H1 (cell line): Measurements from ENCODE around the gene CAPZA3. TPM values are rescaled to one million over a fixed set of nuclear protein-coding genes. Genes with fewer than 3 reads are reported as not detected.

Source experiments
- CTCF ChIA-PET: fragments of 300-600 bp; sonication (Branson Sonifier 250); formaldehyde crosslinking; loops from one replicate; lab custom pipeline; 2021; ENCODE audit not compliant: partially characterized antibody; lab: Charles Lee
- POLR2A ChIA-PET: fragments of 300-600 bp; sonication (Branson Sonifier 250); formaldehyde crosslinking; loops from one replicate; lab custom pipeline; 2021; ENCODE audit warnings: inconsistent platforms; ENCODE audit not compliant: partially characterized antibody; lab: Charles Lee
- DNase-seq, 2 experiments: peaks; one replicate each; pipeline versions ENCODE4 v3.0.0 to v3.0.0-alpha.2; 2010 to 2022; ENCODE audit warnings: low spot score in 2 of 2, low read depth in 1 of 2, mixed read lengths in 1 of 2
- FAIRE-seq: peaks from 2 replicates; lab custom pipeline; 2011; peaks lifted over from hg19 to GRCh38; lab: Jason Lieb, UNC
- H2AFZ ChIP-seq: 2 replicates; pipeline ENCODE4 v1.8.1; 2012; ENCODE audit warnings: low read length, inconsistent platforms
- H2AK5ac ChIP-seq: 2 replicates; pipeline ENCODE4 v1.6.1; 2013; ENCODE audit warnings: low read depth, low read length
- H2BK120ac ChIP-seq: replicated peaks from 2 replicates; pipeline ENCODE3; 2013; ENCODE audit warnings: low read depth, low read length, inconsistent platforms
- H2BK12ac ChIP-seq: 2 replicates; pipeline ENCODE4 v1.6.1; 2013; ENCODE audit warnings: low read depth, low read length
- H2BK15ac ChIP-seq: 2 replicates; pipeline ENCODE4 v1.6.1; 2013; ENCODE audit warnings: low read length
- H2BK20ac ChIP-seq: 2 replicates; pipeline ENCODE4 v1.6.1; 2013; ENCODE audit warnings: low read length
- H2BK5ac ChIP-seq: 2 replicates; pipeline ENCODE4 v1.6.1; 2013; ENCODE audit warnings: low read depth, low read length
- H3K14ac ChIP-seq: 2 replicates; pipeline ENCODE4 v1.6.1; 2013; ENCODE audit warnings: inconsistent platforms; ENCODE audit not compliant: insufficient read length
- H3K18ac ChIP-seq: 2 replicates; pipeline ENCODE4 v1.6.1; 2013; ENCODE audit warnings: low read length; ENCODE audit errors: extremely low read depth
- H3K23ac ChIP-seq: 2 replicates; pipeline ENCODE4 v1.6.1; 2013; ENCODE audit warnings: inconsistent platforms; ENCODE audit not compliant: insufficient read length
- H3K23me2 ChIP-seq: 2 replicates; pipeline ENCODE4 v1.6.1; 2013; ENCODE audit warnings: low read depth, low read length
- H3K27ac ChIP-seq: 2 replicates; pipeline ENCODE4 v1.6.1; 2011; ENCODE audit warnings: low read depth, low read length, inconsistent platforms
- H3K27me3 ChIP-seq, 4 experiments: replicated peaks in 1 of 4; 1 replicate in 1 of 4; 2 replicates in 3 of 4; pipeline versions ENCODE4 v1.6.1 to v1.8.1; 2011 to 2013; ENCODE audit warnings: low read length in 3 of 4, mild to moderate bottlenecking in 3 of 4, inconsistent platforms in 2 of 4, mixed read lengths in 2 of 4, moderate library complexity in 1 of 4; ENCODE audit not compliant: control insufficient read depth in 3 of 4, insufficient read depth in 3 of 4; ENCODE audit errors: extremely low read depth in 1 of 4
- H3K36me3 ChIP-seq, 4 experiments: 2 replicates each; pipeline versions ENCODE4 v1.6.1 to v1.8.1; 2011 to 2013; ENCODE audit warnings: mild to moderate bottlenecking in 4 of 4, low read length in 3 of 4, moderate library complexity in 2 of 4, control low read depth in 1 of 4, inconsistent platforms in 1 of 4; ENCODE audit not compliant: insufficient read depth in 4 of 4, control insufficient read depth in 2 of 4
- H3K4ac ChIP-seq: replicated peaks from 2 replicates; pipeline ENCODE3; 2013; ENCODE audit warnings: low read length, low read depth, mixed read lengths, inconsistent platforms; ENCODE audit not compliant: insufficient read length
- H3K4me1 ChIP-seq, 4 experiments: replicated peaks in 1 of 4; 1 replicate in 1 of 4; 2 replicates in 3 of 4; pipeline versions ENCODE4 v1.6.1 to v1.8.1; 2011 to 2013; ENCODE audit warnings: low read length in 3 of 4, inconsistent platforms in 2 of 4, mixed read lengths in 1 of 4; ENCODE audit not compliant: insufficient read depth in 4 of 4, control insufficient read depth in 3 of 4
- H3K4me2 ChIP-seq, 2 experiments: 2 replicates each; pipeline versions ENCODE4 v1.6.1 to v1.8.1; 2011 to 2013; ENCODE audit warnings: low read depth in 2 of 2, low read length in 2 of 2, control low read depth in 1 of 2, inconsistent platforms in 1 of 2, mild to moderate bottlenecking in 1 of 2; ENCODE audit not compliant: insufficient read depth in 1 of 2
- H3K4me3 ChIP-seq, 4 experiments: fragments of 200-600, 300-600 bp in 1 of 4; sonication (generic), shearing (Covaris generic), sonication (Bioruptor Twin) in 1 of 4; 2 replicates each; pipeline versions ENCODE4 v1.5.1 to v1.8.1; 2011 to 2016; ENCODE audit warnings: low read length in 4 of 4, low read depth in 3 of 4, control low read depth in 2 of 4, inconsistent platforms in 2 of 4, mild to moderate bottlenecking in 2 of 4, mixed read lengths in 1 of 4, moderate library complexity in 1 of 4; ENCODE audit not compliant: insufficient read depth in 2 of 4; ENCODE audit errors: extremely low read depth in 1 of 4
- H3K56ac ChIP-seq: replicated peaks from 2 replicates; pipeline ENCODE3; 2013; ENCODE audit warnings: low read depth, mild to moderate bottlenecking, mixed read lengths, low read length, inconsistent platforms; ENCODE audit not compliant: insufficient read length
- H3K79me1 ChIP-seq: 2 replicates; pipeline ENCODE4 v1.6.1; 2013; ENCODE audit warnings: low read depth, low read length, control low read depth
- H3K79me2 ChIP-seq, 2 experiments: 2 replicates each; pipeline versions ENCODE4 v1.6.1 to v1.8.1; 2012 to 2013; ENCODE audit warnings: low read length in 2 of 2, mild to moderate bottlenecking in 2 of 2, inconsistent platforms in 1 of 2; ENCODE audit not compliant: insufficient read depth in 2 of 2, control insufficient read depth in 1 of 2
- H3K9ac ChIP-seq, 4 experiments: replicated peaks in 1 of 4; 1 replicate in 1 of 4; 2 replicates in 3 of 4; pipeline versions ENCODE4 v1.6.1 to v1.8.1; 2011 to 2013; ENCODE audit warnings: low read depth in 3 of 4, low read length in 3 of 4, control low read depth in 2 of 4, mild to moderate bottlenecking in 2 of 4, moderate library complexity in 2 of 4, inconsistent platforms in 1 of 4; ENCODE audit errors: extremely low read depth in 1 of 4
- H3K9me3 ChIP-seq, 2 experiments: 2 replicates each; pipeline versions ENCODE4 v1.6.1 to v1.8.1; 2012 to 2013; ENCODE audit warnings: mild to moderate bottlenecking in 2 of 2, moderate library complexity in 2 of 2, control low read depth in 1 of 2, inconsistent platforms in 1 of 2, low read depth in 1 of 2, low read length in 1 of 2, mixed read lengths in 1 of 2; ENCODE audit not compliant: insufficient read depth in 2 of 2
- H4K20me1 ChIP-seq, 2 experiments: replicated peaks in 1 of 2; 2 replicates each; pipeline versions ENCODE3 to v1.8.1; 2011 to 2013; ENCODE audit warnings: inconsistent platforms in 2 of 2, low read length in 2 of 2, mild to moderate bottlenecking in 1 of 2; ENCODE audit not compliant: insufficient read depth in 2 of 2, control insufficient read depth in 1 of 2
- H4K5ac ChIP-seq: 2 replicates; pipeline ENCODE4 v1.6.1; 2013; ENCODE audit warnings: low read length, low read depth, mixed read lengths, inconsistent platforms; ENCODE audit not compliant: insufficient read length
- H4K8ac ChIP-seq: 2 replicates; pipeline ENCODE4 v1.8.0; 2013; ENCODE audit warnings: mild to moderate bottlenecking, moderate library complexity, low read length, inconsistent platforms; ENCODE audit not compliant: insufficient read depth; ENCODE audit errors: extremely low read depth
- H4K91ac ChIP-seq: replicated peaks from 2 replicates; pipeline ENCODE3; 2013; ENCODE audit warnings: low read length, mixed read lengths, inconsistent platforms; ENCODE audit not compliant: insufficient read length
- BACH1 ChIP-seq: IDR thresholded peaks from 2 replicates; pipeline ENCODE4 v1.6.1; 2012; ENCODE audit warnings: low read length, improper control_type of control experiment
- GABPA ChIP-seq: IDR thresholded peaks from 2 replicates; pipeline ENCODE4 v1.6.1; 2011; ENCODE audit warnings: mild to moderate bottlenecking, low read length, moderate library complexity, borderline replicate concordance; ENCODE audit not compliant: insufficient read depth
- POU5F1 ChIP-seq: IDR thresholded peaks from 2 replicates; pipeline ENCODE4 v1.6.1; 2011; ENCODE audit warnings: low read depth, mild to moderate bottlenecking, low read length, moderate library complexity
- SAP30 ChIP-seq: fragments of 300-600 bp; sonication (generic); IDR thresholded peaks from 2 replicates; pipeline ENCODE4 v1.7.1; 2012; ENCODE audit warnings: low read length, moderate library complexity, mild to moderate bottlenecking, inconsistent platforms; ENCODE audit not compliant: insufficient read depth, insufficient replicate concordance
- WGBS, 2 experiments: shearing (Covaris generic) in 1 of 2; methylation state at CpG; one replicate each; pipeline versions ENCODE4 v1.1.6 to v1.1.7; 2013 to 2015; ENCODE audit warnings: low lambda C conversion rate in 2 of 2, mixed read lengths in 2 of 2, inconsistent platforms in 1 of 2, low coverage in 1 of 2, missing lambda C conversion rate in 1 of 2; ENCODE audit not compliant: insufficient replicate concordance in 2 of 2, insufficient coverage in 1 of 2, insufficient read length in 1 of 2; ENCODE audit errors: extremely low coverage in 1 of 2, missing lambda C conversion rate in 1 of 2; 5-methylcytosine and 5-hydroxymethylcytosine counted together
- polyA plus RNA-seq, 7 experiments: library from polyadenylated mRNA; depleted of rRNA in 3 of 7; stranded (reverse) in 5 of 7; unstranded in 2 of 7; fragments of >200 nt in 5 of 7; fragments of 200-250 nt in 2 of 7; gene quantifications; 1 replicate in 5 of 7; 2 replicates in 1 of 7; 4 replicates in 1 of 7; pipeline versions ENCODE4 v1.2.1 to v1.2.3, GENCODE V29; 2011 to 2013; ENCODE audit warnings: missing spikeins in 2 of 7, mixed read lengths in 2 of 7
- total RNA-seq: library from RNA; stranded (reverse); fragmentation: NEBNext Ultra II Directional; extraction: Animal tissue kit (Norgen Biotek cat#: 25700); gene quantifications from 2 replicates; pipeline ENCODE4 v1.2.1, GENCODE V29; 2021

Gene CAPZA3
- total and polyA plus RNA-seq, 2 of the 8 experiments (the other 6 are each of a cell fraction or from before 2014, with no cell fraction given), result not detected

- H2BK5ac ChIP-seq, result no peak overlapping the region
- no peaks in the 10 kb centered on the region for H3K79me1 ChIP-seq
- no peak overlapping the region for H3K27ac ChIP-seq
- TF ChIP-seq BACH1 (no peak), SAP30 (no peak), POU5F1 (no peak), GABPA (no peak)
- no peak overlapping the region for H3K18ac ChIP-seq
- no peak overlapping the region for H3K14ac ChIP-seq
- POLR2A ChIA-PET, result no interaction called here
- H4K8ac ChIP-seq, result no peak overlapping the region
- H2BK15ac ChIP-seq, result no peak overlapping the region
- no peak overlapping the region for H3K4ac ChIP-seq
- CTCF ChIA-PET, result interaction anchor here (0.6 kb wide), 1 partner anchor 183 kb away, joined by 3 read pairs; no protein-coding TSS in a partner anchor
- H2BK120ac ChIP-seq, result no peak overlapping the region
- H3K23me2 ChIP-seq, result no peaks in the 10 kb centered on the region
- no peaks in the 10 kb centered on the region for H3K36me3 ChIP-seq
- WGBS, 2 experiments, result 76% methylated on average over 1 of the region's 1 CpG; no CpG with 5 or more reads in 1 of the 2 experiments
- H4K5ac ChIP-seq, result no peak overlapping the region
- H3K4me3 ChIP-seq, result no peak overlapping the region
- H3K56ac ChIP-seq, result no peak overlapping the region
- no peak for DNase-seq
- no peak overlapping the region for H2AFZ ChIP-seq
- H4K91ac ChIP-seq, result no peak overlapping the region
- H3K27me3 ChIP-seq, result no peaks in the 10 kb centered on the region
- H2BK12ac ChIP-seq, result no peak overlapping the region
- no peak overlapping the region for H3K4me2 ChIP-seq
- H3K9ac ChIP-seq, result no peak overlapping the region
- H3K4me1 ChIP-seq, result no peaks in the 10 kb centered on the region
- no peaks in the 10 kb centered on the region for H4K20me1 ChIP-seq
- H3K79me2 ChIP-seq, result no peaks in the 10 kb centered on the region
- no peak overlapping the region for H2AK5ac ChIP-seq
- no peak for FAIRE-seq
- H3K23ac ChIP-seq, result no peak overlapping the region
- H3K9me3 ChIP-seq, result no peaks in the 10 kb centered on the region
- no peak overlapping the region for H2BK20ac ChIP-seq
These were observed 16.5 kb upstream of the CAPZA3 start for GRCh38 chr12:18721452-18721851.
